Hepatocyte (in vitro differentiated cells): ENCODE results near the gene MOB3B. TPM values are rescaled to one million over a fixed set of nuclear protein-coding genes. Genes with fewer than 3 reads are reported as not detected.

Experiments used
- DNase-seq: peaks from one replicate; pipeline ENCODE4 v3.0.0-alpha.2; 2016; ENCODE audit warnings: low spot score
- H2AFZ ChIP-seq: fragments of 200-600 bp; sonication (generic); 2 replicates; pipeline ENCODE4 v1.6.0; 2016; ENCODE audit warnings: antibody characterized with exemption, mild to moderate bottlenecking
- H3K27ac ChIP-seq: fragments of 200-600 bp; sonication (generic); 2 replicates; pipeline ENCODE4 v1.5.1; 2016; ENCODE audit warnings: mild to moderate bottlenecking
- H3K27me3 ChIP-seq: fragments of 200-600 bp; sonication (generic); 2 replicates; pipeline ENCODE4 v1.6.1; 2016
- H3K36me3 ChIP-seq: fragments of 200-600 bp; sonication (generic); replicated peaks from 2 replicates; pipeline ENCODE4 v1.5.1; 2016; ENCODE audit warnings: low read depth; ENCODE audit not compliant: insufficient read depth
- H3K4me1 ChIP-seq: fragments of 200-600 bp; sonication (generic); 2 replicates; pipeline ENCODE4 v1.5.1; 2016; ENCODE audit warnings: mild to moderate bottlenecking, moderate library complexity; ENCODE audit not compliant: insufficient read depth
- H3K4me2 ChIP-seq: fragments of 200-600 bp; sonication (generic); 2 replicates; pipeline ENCODE4 v1.6.0; 2016
- H3K4me3 ChIP-seq: fragments of 200-600 bp; sonication (generic); 2 replicates; pipeline ENCODE4 v1.5.1; 2016; ENCODE audit warnings: mild to moderate bottlenecking
- H3K79me2 ChIP-seq: fragments of 200-600 bp; sonication (generic); 2 replicates; pipeline ENCODE4 v1.6.0; 2017; ENCODE audit warnings: mild to moderate bottlenecking
- H3K9me2 ChIP-seq: fragments of 200-600 bp; sonication (generic); replicated peaks from 2 replicates; pipeline ENCODE4 v1.6.0; 2017; ENCODE audit warnings: mild to moderate bottlenecking; ENCODE audit not compliant: insufficient read depth
- H3K9me3 ChIP-seq: fragments of 200-600 bp; sonication (generic); 2 replicates; pipeline ENCODE4 v1.5.1; 2016; ENCODE audit warnings: low read depth, mild to moderate bottlenecking
- H4K20me1 ChIP-seq: fragments of 200-600 bp; sonication (generic); 2 replicates; pipeline ENCODE4 v1.6.0; 2016; ENCODE audit warnings: mild to moderate bottlenecking; ENCODE audit not compliant: insufficient read depth, poor library complexity, severe bottlenecking
- CTCF ChIP-seq: fragments of 200-600 bp; sonication (generic); IDR thresholded peaks from 2 replicates; pipeline ENCODE4 v1.5.1; 2016; ENCODE audit warnings: antibody characterized with exemption, mild to moderate bottlenecking; ENCODE audit not compliant: poor library complexity
- EZH2 ChIP-seq: fragments of 200-600 bp; sonication (generic); IDR thresholded peaks from 2 replicates; pipeline ENCODE4 v1.6.1; 2016; ENCODE audit warnings: antibody characterized with exemption, mild to moderate bottlenecking, borderline replicate concordance
- EZH2phosphoT487 ChIP-seq: fragments of 200-600 bp; sonication (generic); IDR thresholded peaks from one replicate; pipeline ENCODE4 v1.6.1; 2018; ENCODE audit warnings: antibody characterized with exemption, mild to moderate bottlenecking, low read depth, moderate library complexity; ENCODE audit not compliant: unreplicated experiment, severe bottlenecking
- WGBS: methylation state at CpG from one replicate; pipeline ENCODE4 v1.1.6; 2016; ENCODE audit warnings: low lambda C conversion rate; ENCODE audit errors: missing lambda C conversion rate; 5-methylcytosine and 5-hydroxymethylcytosine counted together
- polyA plus RNA-seq: library from polyadenylated mRNA; unstranded; fragments of >200 nt; fragmentation: Nextera tagmentation; extraction: Ambion mirVana; gene quantifications from 2 replicates; pipeline ENCODE4 v1.2.1, GENCODE V29; 2016
- total RNA-seq: library from RNA; depleted of rRNA; stranded (reverse); fragments of >200 nt; gene quantifications from 2 replicates; pipeline ENCODE4 v1.2.3, GENCODE V29; 2014

MOB3B gene
- total and polyA plus RNA-seq, 2 experiments from 2014 or later = 13.3 to 13.5 TPM

- DNase-seq = no peak
- no peak overlapping the region for H3K27ac ChIP-seq
- H3K36me3 ChIP-seq = no peaks in the 10 kb centered on the region
- no peaks in the 10 kb centered on the region for H4K20me1 ChIP-seq
- H3K27me3 ChIP-seq = no peaks in the 10 kb centered on the region
- H3K4me3 ChIP-seq = no peak overlapping the region
- no peak for TF ChIP-seq EZH2phosphoT487
- no peak for TF ChIP-seq CTCF
- TF ChIP-seq EZH2 = no peak
- no peaks in the 10 kb centered on the region for H3K9me3 ChIP-seq
- WGBS = 95% methylated on average over 10 of the region's 10 CpGs
- H3K4me1 ChIP-seq = peaks cover 25% of the 10 kb centered on the region
- no peak overlapping the region for H2AFZ ChIP-seq
- no peaks in the 10 kb centered on the region for H3K9me2 ChIP-seq
- no peak overlapping the region for H3K4me2 ChIP-seq
- peaks cover 3% of the 10 kb centered on the region for H3K79me2 ChIP-seq
Observed at GRCh38 chr9:27336829-27337228, 192.8 kb downstream of the MOB3B start.

GRCh38 chr9:27336126-27336525, 193.5 kb downstream of the MOB3B start:
- H3K4me2 ChIP-seq = no peak overlapping the region
- H3K9me2 ChIP-seq = no peaks in the 10 kb centered on the region
- TF ChIP-seq EZH2phosphoT487 (no peak), EZH2 (no peak), CTCF (no peak)
- peaks cover 25% of the 10 kb centered on the region for H3K4me1 ChIP-seq
- no peak overlapping the region for H3K4me3 ChIP-seq
- no peak overlapping the region for H3K27ac ChIP-seq
- WGBS = 100% methylated on average over 1 of the region's 1 CpG
- H3K36me3 ChIP-seq = no peaks in the 10 kb centered on the region
- no peak for DNase-seq
- no peaks in the 10 kb centered on the region for H3K27me3 ChIP-seq
- H2AFZ ChIP-seq = no peak overlapping the region
- peaks cover 3% of the 10 kb centered on the region for H3K79me2 ChIP-seq
- H3K9me3 ChIP-seq = no peaks in the 10 kb centered on the region
- H4K20me1 ChIP-seq = no peaks in the 10 kb centered on the region

GRCh38 chr9:27335075-27335474, 194.5 kb downstream of the MOB3B start:
- H3K4me2 ChIP-seq = no peak overlapping the region
- H3K27me3 ChIP-seq = no peaks in the 10 kb centered on the region
- peaks cover 3% of the 10 kb centered on the region for H3K79me2 ChIP-seq
- no peaks in the 10 kb centered on the region for H4K20me1 ChIP-seq
- no peak for DNase-seq
- TF ChIP-seq CTCF (no peak), EZH2 (no peak), EZH2phosphoT487 (no peak)
- WGBS = 96% methylated on average over 6 of the region's 6 CpGs
- no peaks in the 10 kb centered on the region for H3K9me3 ChIP-seq
- no peaks in the 10 kb centered on the region for H3K9me2 ChIP-seq
- no peaks in the 10 kb centered on the region for H3K36me3 ChIP-seq
- no peak overlapping the region for H3K27ac ChIP-seq
- H3K4me1 ChIP-seq = peaks cover 25% of the 10 kb centered on the region
- H3K4me3 ChIP-seq = no peak overlapping the region
- H2AFZ ChIP-seq = no peak overlapping the region
